SU-DHL-6 (cell line): ENCODE measurements around the gene RASSF4.

Source experiments
- H2AFZ ChIP-seq: fragments of 200-600 bp; sonication (generic); 2 replicates; pipeline ENCODE4 v1.6.1; 2014; ENCODE audit warnings: low read depth, mild to moderate bottlenecking, moderate library complexity, mixed read lengths, antibody characterized with exemption, low read length; ENCODE audit not compliant: severe bottlenecking
- H3F3A ChIP-seq: fragments of 200-600 bp; shearing (Covaris generic); 2 replicates; pipeline ENCODE4 v1.6.0; 2016; ENCODE audit warnings: antibody characterized with exemption, mild to moderate bottlenecking; ENCODE audit not compliant: insufficient read depth
- H3K27ac ChIP-seq: fragments of 200-600 bp; sonication (generic); 2 replicates; pipeline ENCODE4 v1.5.1; 2016; ENCODE audit warnings: low read depth, mild to moderate bottlenecking, low read length, moderate library complexity, mixed read lengths
- H3K27me3 ChIP-seq: fragments of 200-600 bp; sonication (generic), shearing (Covaris generic); 2 replicates; pipeline ENCODE4 v1.6.0; 2014; ENCODE audit warnings: mild to moderate bottlenecking, low read length
- H3K36me3 ChIP-seq: fragments of 200-600 bp; sonication (generic); 2 replicates; pipeline ENCODE4 v1.6.1; 2014; ENCODE audit warnings: mild to moderate bottlenecking, low read length, mixed read lengths
- H3K4me2 ChIP-seq: fragments of 300-600, 200-600 bp; shearing (Covaris generic), sonication (generic); 2 replicates; pipeline ENCODE4 v1.6.0; 2014; ENCODE audit warnings: low read length, low read depth, mild to moderate bottlenecking; ENCODE audit not compliant: poor library complexity, severe bottlenecking
- H3K4me3 ChIP-seq: fragments of 200-600 bp; sonication (generic); 2 replicates; pipeline ENCODE4 v1.5.1; 2014; ENCODE audit warnings: antibody characterized with exemption, low read length, mild to moderate bottlenecking, mixed read lengths; ENCODE audit not compliant: insufficient read depth, poor library complexity, severe bottlenecking
- H3K79me2 ChIP-seq: fragments of 200-600 bp; sonication (generic); 2 replicates; pipeline ENCODE4 v1.6.1; 2014; ENCODE audit warnings: mild to moderate bottlenecking, low read length, moderate library complexity; ENCODE audit not compliant: insufficient read depth
- H3K9ac ChIP-seq: fragments of 200-600 bp; sonication (generic); 2 replicates; pipeline ENCODE4 v1.7.0; 2014; ENCODE audit warnings: mild to moderate bottlenecking, low read length
- H3K9me2 ChIP-seq: fragments of 200-600 bp; sonication (generic); replicated peaks from 2 replicates; pipeline ENCODE4 v1.6.1; 2014; ENCODE audit warnings: low read length; ENCODE audit not compliant: insufficient read depth
- H3K9me3 ChIP-seq: fragments of 200-600 bp; sonication (generic); 2 replicates; pipeline ENCODE4 v1.6.1; 2014; ENCODE audit warnings: low read length, mixed read lengths; ENCODE audit not compliant: insufficient read depth
- H4K20me1 ChIP-seq: fragments of 200-600 bp; sonication (generic); 2 replicates; pipeline ENCODE4 v1.6.1; 2014; ENCODE audit warnings: low read depth, mild to moderate bottlenecking, antibody characterized with exemption, low read length, moderate library complexity, mixed read lengths
- CTCF ChIP-seq: fragments of 200-600 bp; sonication (generic); IDR thresholded peaks from one replicate; pipeline ENCODE4 v1.5.1; 2017; ENCODE audit warnings: antibody characterized with exemption, mild to moderate bottlenecking, low read length, moderate library complexity; ENCODE audit not compliant: insufficient read depth, poor library complexity, severe bottlenecking
- EZH2phosphoT487 ChIP-seq: fragments of 200-600 bp; sonication (generic), shearing (Covaris generic); conservative IDR thresholded peaks from 2 replicates; pipeline ENCODE4 v1.6.1; 2018; ENCODE audit warnings: mild to moderate bottlenecking, antibody characterized with exemption, low read length, moderate library complexity, mixed read lengths

RASSF4 gene

DNA sequence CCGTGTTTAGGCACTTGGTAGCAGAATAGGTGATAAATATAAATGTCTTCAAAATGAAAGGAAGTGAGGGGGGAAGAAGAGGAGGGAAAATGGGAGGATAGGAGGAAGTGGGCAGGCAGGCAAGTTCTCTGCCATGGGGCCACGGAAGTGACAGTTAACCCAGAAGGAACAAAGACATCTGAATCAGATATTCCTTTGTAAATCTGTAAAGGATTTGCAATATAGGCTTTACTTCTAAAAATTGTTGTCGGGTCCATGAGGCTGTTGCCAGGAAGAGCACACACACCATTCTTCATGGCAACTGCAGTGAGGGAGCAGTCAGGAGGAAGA lies 23.7 kb upstream of the RASSF4 start:
- Histone ChIP-seq H3K36me3 (no peaks in the 10 kb centered on the region), H3K4me2 (no peak overlapping the region), H2AFZ (no peak overlapping the region), H3K9me2 (no peaks in the 10 kb centered on the region), H3K79me2 (no peaks in the 10 kb centered on the region), H3K27ac (no peak overlapping the region), H3F3A (no peaks in the 10 kb centered on the region), H3K27me3 (no peaks in the 10 kb centered on the region), H3K4me3 (no peak overlapping the region), H4K20me1 (no peaks in the 10 kb centered on the region), H3K9ac (no peak overlapping the region), H3K9me3 (no peaks in the 10 kb centered on the region)
- TF ChIP-seq CTCF = no peak
- TF ChIP-seq EZH2phosphoT487 = no peak

- Histone ChIP-seq H4K20me1 (no peaks in the 10 kb centered on the region), H3K9me2 (no peaks in the 10 kb centered on the region), H3F3A (no peaks in the 10 kb centered on the region), H3K4me3 (no peak overlapping the region), H3K27ac (no peak overlapping the region), H3K36me3 (no peaks in the 10 kb centered on the region), H3K9ac (no peak overlapping the region), H2AFZ (no peak overlapping the region), H3K9me3 (no peaks in the 10 kb centered on the region), H3K4me2 (no peak overlapping the region), H3K27me3 (no peaks in the 10 kb centered on the region), H3K79me2 (no peaks in the 10 kb centered on the region)
- TF ChIP-seq EZH2phosphoT487 (no peak), CTCF (no peak)
Measured at GRCh38 chr10:44936314-44936975, 23.2 kb upstream of the RASSF4 start.

- Histone ChIP-seq H3K27ac (no peak overlapping the region), H3K4me3 (no peak overlapping the region), H3K79me2 (no peaks in the 10 kb centered on the region), H3K4me2 (no peak overlapping the region), H3K9ac (no peak overlapping the region), H3K27me3 (no peaks in the 10 kb centered on the region), H4K20me1 (no peaks in the 10 kb centered on the region), H3K36me3 (no peaks in the 10 kb centered on the region), H3K9me3 (no peaks in the 10 kb centered on the region), H3K9me2 (no peaks in the 10 kb centered on the region), H3F3A (no peaks in the 10 kb centered on the region), H2AFZ (no peak overlapping the region)
- TF ChIP-seq CTCF = no peak
- no peak for TF ChIP-seq EZH2phosphoT487
Measured at GRCh38 chr10:44937196-44938005, 22.2 kb upstream of the RASSF4 start.
